ENCODE results near the gene TRIP6.

The TRIP6 gene

GRCh38 chr7:100879685-100880261 is 12.6 kb downstream of the TRIP6 start:
- Histone ChIP-seq H3K79me2 (ENCODE audit: low read length) (peaks cover 84% of the 10 kb centered on the region), H3K9ac (ENCODE audit: low read length) (no peak overlapping the region), H3K9me3 (ENCODE audit: insufficient read depth, low read length) (no peaks in the 10 kb centered on the region), H3K4me3 (ENCODE audit: low read length) (no peak overlapping the region), H3K27me3 (ENCODE audit: low read depth, low read length) (no peaks in the 10 kb centered on the region), H2AFZ (ENCODE audit: low read depth, low read length) (no peak overlapping the region), H3K4me2 (ENCODE audit: low read length) (no peak overlapping the region), H3K27ac (ENCODE audit: low read length) (no peak overlapping the region), H4K20me1 (ENCODE audit: insufficient read depth, low read length) (peaks cover 63% of the 10 kb centered on the region), H3K4me1 (ENCODE audit: low read length) (peaks cover 10% of the 10 kb centered on the region), H3K36me3 (replicated peaks; ENCODE audit: low read depth, low read length) (peaks cover 76% of the 10 kb centered on the region)
- TF ChIP-seq EZH2phosphoT487 (IDR thresholded peaks at IDR 0.05; ENCODE audit: low read depth) (no peak), CTCF (IDR thresholded peaks at IDR 0.05; ENCODE audit: low read depth, low read length) (no peak)

GRCh38 chr7:100880645-100881044 is 13.5 kb downstream of the TRIP6 start:
- TF ChIP-seq CTCF (IDR thresholded peaks at IDR 0.05; ENCODE audit: low read depth, low read length) (no peak), EZH2phosphoT487 (IDR thresholded peaks at IDR 0.05; ENCODE audit: low read depth) (no peak)
- H3K4me2 ChIP-seq (ENCODE audit: low read length) = no peak overlapping the region
- H3K79me2 ChIP-seq (ENCODE audit: low read length) = peaks cover 76% of the 10 kb centered on the region
- H3K4me3 ChIP-seq (ENCODE audit: low read length) = no peak overlapping the region
- peaks cover 60% of the 10 kb centered on the region for H4K20me1 ChIP-seq (ENCODE audit: insufficient read depth, low read length)
- no peak overlapping the region for H3K27ac ChIP-seq (ENCODE audit: low read length)
- no peak overlapping the region for H3K9ac ChIP-seq (ENCODE audit: low read length)
- H3K27me3 ChIP-seq (ENCODE audit: low read depth, low read length) = no peaks in the 10 kb centered on the region
- no peaks in the 10 kb centered on the region for H3K9me3 ChIP-seq (ENCODE audit: insufficient read depth, low read length)
- H3K36me3 ChIP-seq (replicated peaks; ENCODE audit: low read depth, low read length) = peaks cover 82% of the 10 kb centered on the region
- no peak overlapping the region for H2AFZ ChIP-seq (ENCODE audit: low read depth, low read length)
- peaks cover 10% of the 10 kb centered on the region for H3K4me1 ChIP-seq (ENCODE audit: low read length)

GRCh38 chr7:100881136-100881535 is 13.9 kb downstream of the TRIP6 start:
- no peak overlapping the region for H3K4me3 ChIP-seq (ENCODE audit: low read length)
- H3K36me3 ChIP-seq (replicated peaks; ENCODE audit: low read depth, low read length) = peaks cover 83% of the 10 kb centered on the region
- no peaks in the 10 kb centered on the region for H3K9me3 ChIP-seq (ENCODE audit: insufficient read depth, low read length)
- no peak for TF ChIP-seq EZH2phosphoT487 (IDR thresholded peaks at IDR 0.05; ENCODE audit: low read depth)
- TF ChIP-seq CTCF (IDR thresholded peaks at IDR 0.05; ENCODE audit: low read depth, low read length) = no peak
- peaks cover 55% of the 10 kb centered on the region for H4K20me1 ChIP-seq (ENCODE audit: insufficient read depth, low read length)
- H3K4me2 ChIP-seq (ENCODE audit: low read length) = no peak overlapping the region
- no peak overlapping the region for H3K9ac ChIP-seq (ENCODE audit: low read length)
- H3K4me1 ChIP-seq (ENCODE audit: low read length) = peaks cover 8% of the 10 kb centered on the region
- no peaks in the 10 kb centered on the region for H3K27me3 ChIP-seq (ENCODE audit: low read depth, low read length)
- H2AFZ ChIP-seq (ENCODE audit: low read depth, low read length) = no peak overlapping the region
- H3K27ac ChIP-seq (ENCODE audit: low read length) = no peak overlapping the region
- peaks cover 72% of the 10 kb centered on the region for H3K79me2 ChIP-seq (ENCODE audit: low read length)

GRCh38 chr7:100882201-100882600 is 15.0 kb downstream of the TRIP6 start:
- H3K79me2 ChIP-seq (ENCODE audit: low read length) = peaks cover 61% of the 10 kb centered on the region
- H4K20me1 ChIP-seq (ENCODE audit: insufficient read depth, low read length) = peaks cover 45% of the 10 kb centered on the region
- H3K4me3 ChIP-seq (ENCODE audit: low read length) = no peak overlapping the region
- no peak overlapping the region for H2AFZ ChIP-seq (ENCODE audit: low read depth, low read length)
- H3K27ac ChIP-seq (ENCODE audit: low read length) = no peak overlapping the region
- H3K9ac ChIP-seq (ENCODE audit: low read length) = no peak overlapping the region
- H3K27me3 ChIP-seq (ENCODE audit: low read depth, low read length) = no peaks in the 10 kb centered on the region
- H3K4me1 ChIP-seq (ENCODE audit: low read length) = peaks cover 7% of the 10 kb centered on the region
- no peak overlapping the region for H3K4me2 ChIP-seq (ENCODE audit: low read length)
- peaks cover 85% of the 10 kb centered on the region for H3K36me3 ChIP-seq (replicated peaks; ENCODE audit: low read depth, low read length)
- no peak for TF ChIP-seq CTCF (IDR thresholded peaks at IDR 0.05; ENCODE audit: low read depth, low read length)
- no peak for TF ChIP-seq EZH2phosphoT487 (IDR thresholded peaks at IDR 0.05; ENCODE audit: low read depth)
- no peaks in the 10 kb centered on the region for H3K9me3 ChIP-seq (ENCODE audit: insufficient read depth, low read length)

Data from OCI-LY3 (cell line).